Activated naive CD4-positive, alpha-beta T cell (primary cell): Measurements from ENCODE around the gene OR6K6.

Experiments used
- DNase-seq, 4 experiments: peaks; one replicate each; lab custom pipeline; 2025; lab: John Stamatoyannopoulos, UW

Gene OR6K6

DNA sequence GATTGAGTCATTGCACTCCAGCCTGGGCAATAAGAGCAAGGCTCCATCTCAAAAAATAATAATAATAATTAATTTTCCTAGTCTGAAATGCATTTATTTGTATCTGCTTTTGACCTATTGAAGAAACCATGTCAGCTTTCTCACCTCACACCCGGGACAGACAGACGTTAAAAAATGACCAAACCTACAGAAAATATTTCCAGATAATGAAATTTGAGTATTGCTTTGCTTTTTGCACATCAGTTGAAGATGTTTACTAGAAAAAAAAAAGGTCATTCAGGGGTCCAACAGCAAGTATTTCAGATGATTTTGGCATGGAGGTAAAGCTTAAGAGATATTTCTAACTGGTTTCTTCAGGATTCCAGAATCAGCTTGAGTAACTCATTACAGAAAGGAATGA lies at the start of gene OR6K6:
TSS of gene OR6K6 (plus strand) at position 301 of the 400 bp plus-strand sequence. CDS start 168 bp downstream, outside the sequence.
- no peak for DNase-seq

GRCh38 chr1:158706096-158706495 lies 48.4 kb upstream of the OR6K6 start:
- DNase-seq: no peak

DNA sequence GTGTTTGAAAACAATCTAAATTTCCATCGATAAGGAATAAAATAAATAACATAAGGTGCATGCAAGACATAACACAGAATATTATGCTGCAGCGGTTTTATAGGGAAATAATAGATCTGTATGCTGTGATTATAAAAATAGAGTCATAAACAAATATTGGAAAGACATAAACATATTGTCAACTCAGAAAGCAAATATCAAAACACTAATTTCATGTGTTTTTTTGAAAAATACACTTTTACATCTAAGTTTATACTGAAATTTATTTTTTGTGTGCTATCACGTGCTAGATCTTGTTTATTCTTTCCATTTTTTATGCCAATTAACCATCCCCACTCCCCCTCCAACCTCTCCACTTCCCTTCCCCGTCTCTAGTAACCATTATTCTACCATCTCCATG lies 43.4 kb upstream of the OR6K6 start:
- no peak for DNase-seq

DNA sequence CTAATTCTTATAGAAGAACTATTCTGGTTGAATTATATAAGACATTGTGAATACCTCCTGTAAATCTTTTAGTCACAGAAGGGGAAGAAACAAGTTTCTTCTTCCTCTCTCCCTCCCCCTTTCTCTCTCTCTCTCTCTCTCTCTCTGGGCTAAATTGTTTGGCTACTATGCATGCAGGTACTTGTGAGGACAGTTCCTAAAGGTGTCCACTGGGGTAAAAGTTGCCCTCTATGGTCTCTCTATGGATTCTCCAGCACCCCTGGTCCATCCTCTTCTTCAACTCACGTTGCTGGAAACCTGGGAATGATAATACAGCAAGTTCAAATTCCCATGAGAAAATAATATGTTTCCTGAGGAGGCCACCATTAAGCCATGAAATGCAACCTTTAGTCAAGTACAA lies 39.8 kb upstream of the OR6K6 start:
- DNase-seq: no peak

- no peak for DNase-seq
These were observed 38.2 kb upstream of the OR6K6 start for GRCh38 chr1:158716335-158716734.

- DNase-seq: no peak
These were observed 37.2 kb upstream of the OR6K6 start for GRCh38 chr1:158717344-158717743.

DNA sequence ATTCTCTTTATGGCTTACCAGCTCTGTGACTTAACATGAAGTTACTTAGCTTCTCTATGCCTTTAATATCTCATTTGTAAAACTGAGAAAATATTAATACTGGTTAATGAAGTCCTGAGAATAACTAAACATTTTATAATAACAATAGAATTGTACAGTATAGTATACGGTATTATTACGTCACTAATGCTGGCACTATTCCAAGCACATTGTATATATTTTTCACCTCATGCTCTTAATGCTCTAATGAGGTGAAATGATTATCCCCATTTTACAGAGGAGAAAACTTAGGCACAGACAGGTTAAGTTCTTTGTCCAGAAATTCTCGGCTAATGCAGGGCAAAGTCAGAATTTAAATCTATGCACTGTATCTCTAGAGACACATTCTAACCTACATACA lies 34.9 kb upstream of the OR6K6 start:
- DNase-seq: no peak

DNA sequence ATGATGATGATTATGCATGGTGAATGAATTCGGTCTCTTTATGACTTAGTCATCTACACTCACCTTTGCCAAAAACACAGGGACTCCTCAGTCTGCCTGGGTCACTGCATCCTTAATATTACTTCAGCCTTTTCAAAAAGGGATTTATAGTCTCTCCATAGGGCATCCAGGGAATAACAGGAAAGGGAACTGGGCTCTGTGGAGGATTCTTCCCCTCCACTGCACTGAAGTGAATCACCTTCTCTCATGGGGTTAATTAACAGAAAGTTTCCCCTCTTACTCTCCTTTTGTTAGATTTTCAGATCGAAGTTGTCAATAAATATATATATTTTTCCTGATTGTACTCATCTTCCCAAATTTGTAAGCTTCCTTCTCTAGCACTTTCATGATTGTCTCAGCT lies 33.9 kb upstream of the OR6K6 start, which contains the start of gene OR6K3:
TSS of gene OR6K3 (minus strand) at position 101 of the 400 bp plus-strand sequence. CDS start 2,605 bp downstream, outside the sequence.
- no peak for DNase-seq

GRCh38 chr1:158724442-158724841 lies 30.1 kb upstream of the OR6K6 start:
- DNase-seq: no peak

GRCh38 chr1:158728510-158729225 lies 25.9 kb upstream of the OR6K6 start:
- DNase-seq: no peak

DNA sequence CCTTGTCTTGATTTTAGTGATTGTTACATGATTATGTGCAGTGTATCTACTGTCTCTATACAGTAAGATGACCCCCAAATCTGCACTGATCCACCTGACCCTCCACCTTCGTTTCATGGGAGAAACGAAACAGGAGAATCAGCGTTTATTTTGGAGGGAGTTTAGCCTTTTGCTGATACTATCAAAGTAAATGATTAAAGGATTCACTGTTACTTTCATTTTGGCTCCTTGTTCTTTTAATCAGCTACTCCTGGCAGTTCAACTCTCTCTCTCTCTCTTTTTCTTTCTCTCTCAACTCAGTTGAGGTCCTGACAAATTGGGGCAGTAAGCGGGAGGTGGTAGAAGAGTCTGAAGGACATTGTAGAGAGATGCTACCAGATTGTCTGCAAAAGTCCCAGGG lies 24.1 kb upstream of the OR6K6 start:
- DNase-seq: no peak

- no peak for DNase-seq
These were observed 22.8 kb upstream of the OR6K6 start for GRCh38 chr1:158731707-158732106.

DNA sequence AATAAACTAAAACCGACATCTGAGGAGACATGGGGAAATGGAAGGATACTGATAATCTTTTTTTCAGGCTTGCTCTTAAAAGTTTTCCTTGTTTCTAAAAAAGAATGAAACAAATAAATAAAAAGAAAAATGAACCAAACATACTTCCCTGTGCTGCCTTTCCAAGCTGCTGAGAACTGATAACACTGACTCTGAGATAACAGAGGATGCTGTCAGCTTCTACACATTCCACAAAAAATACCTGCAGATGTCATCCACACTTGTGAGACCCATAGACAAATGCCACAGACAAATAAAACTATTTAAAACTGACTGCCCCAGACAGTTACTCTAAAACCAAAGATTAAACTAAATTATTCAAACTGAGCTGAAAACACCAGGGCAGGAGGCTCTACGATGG lies 22.0 kb upstream of the OR6K6 start:
- no peak for DNase-seq

GRCh38 chr1:158735848-158736247 lies 18.7 kb upstream of the OR6K6 start:
- no peak for DNase-seq

DNA sequence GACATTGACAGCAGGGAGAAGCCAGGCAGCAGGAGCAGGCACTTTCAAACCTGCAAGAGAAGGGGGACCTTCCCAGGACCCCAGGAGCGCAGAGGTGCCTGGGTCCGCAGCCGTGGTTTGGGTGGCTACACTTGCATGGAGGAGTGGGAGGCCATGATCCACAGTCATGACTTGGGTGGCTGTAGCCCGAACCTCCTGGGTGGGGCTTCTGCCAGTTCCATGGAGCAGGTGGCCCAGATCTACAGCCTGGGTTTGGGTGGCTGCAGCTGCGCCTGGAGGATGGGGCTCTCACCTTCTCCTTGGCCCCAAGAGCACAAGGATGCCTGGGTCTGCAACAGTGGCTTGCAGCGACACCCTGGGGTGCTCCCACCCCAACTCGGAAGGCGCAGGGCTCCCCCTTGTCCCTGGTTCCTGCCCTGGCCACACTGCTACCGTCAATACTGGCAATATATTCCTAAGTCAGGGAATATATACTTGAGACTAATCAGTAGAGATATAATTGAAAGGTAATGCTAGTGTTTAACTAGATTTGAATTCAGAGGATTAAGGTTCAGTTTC lies 2.3 kb upstream of the OR6K6 start:
- DNase-seq: no peak

DNA sequence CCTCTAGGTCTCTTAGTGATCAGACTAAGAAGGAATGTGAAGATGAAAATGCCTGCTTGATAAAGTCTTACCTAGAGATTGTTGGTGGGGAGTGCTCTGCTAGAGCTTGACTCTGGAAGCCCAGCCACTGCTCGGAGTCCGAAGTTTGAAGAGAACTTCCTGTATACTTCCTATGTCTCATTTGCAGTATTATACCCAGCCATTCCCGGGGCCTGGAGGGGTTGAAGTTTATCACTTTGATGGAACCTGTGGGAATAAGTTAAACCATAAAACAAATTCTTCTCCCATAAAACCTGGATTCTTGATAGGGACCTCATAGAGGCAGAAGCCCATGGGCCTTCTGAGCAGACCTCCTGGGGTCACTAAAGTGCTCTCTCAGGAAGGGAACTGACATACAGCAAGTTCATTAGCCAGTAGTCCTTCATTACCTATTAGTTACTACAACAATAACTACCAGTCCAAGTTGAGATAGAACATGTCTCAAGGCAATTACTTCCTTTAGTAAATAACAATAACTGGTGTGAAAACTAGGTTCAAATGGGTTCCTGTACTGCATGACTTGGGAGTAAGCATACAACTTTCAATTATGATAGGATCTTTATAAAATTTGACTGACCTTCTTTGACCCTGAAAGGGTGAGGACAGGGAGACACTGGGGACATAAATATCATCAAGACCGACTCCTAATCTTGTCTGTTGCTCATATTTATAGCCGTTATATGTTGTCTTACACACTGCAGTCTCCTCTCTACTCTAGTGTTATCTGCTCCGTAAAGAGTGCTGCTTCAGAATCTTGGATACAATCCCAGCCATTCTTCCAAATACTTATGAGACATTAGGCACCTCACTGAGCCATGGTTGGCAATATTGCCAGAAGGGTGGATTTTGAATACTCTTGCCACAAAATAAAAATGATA lies 17.7 kb downstream of the OR6K6 start, which contains the start of gene OR6N1:
TSS of gene OR6N1 (minus strand) at position 246 of the 917 bp plus-strand sequence. CDS start 5,513 bp downstream, outside the sequence.
- DNase-seq: no peak

DNA sequence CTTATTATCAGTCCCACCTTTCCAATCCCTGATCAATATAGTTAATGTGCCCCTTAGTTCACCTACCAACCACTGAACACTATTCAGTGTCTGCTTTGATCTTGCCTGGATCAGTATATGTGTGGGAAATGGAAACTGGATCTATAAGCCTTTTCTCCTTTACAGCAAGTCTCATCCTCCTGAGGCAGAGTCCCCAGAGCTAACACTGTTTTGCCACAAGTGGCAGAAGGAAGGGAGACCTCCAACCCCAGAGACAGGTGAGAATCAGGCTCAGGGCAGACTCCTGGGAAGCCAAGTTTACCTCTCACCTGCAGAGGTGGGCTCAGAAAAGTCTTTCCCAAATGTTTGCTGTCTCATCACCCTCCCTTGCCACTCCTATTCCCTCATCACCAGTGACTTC lies 26.6 kb downstream of the OR6K6 start, which contains the start of gene OR6N2:
TSS of gene OR6N2 (minus strand) at position 101 of the 400 bp plus-strand sequence. CDS start 3,569 bp downstream, outside the sequence.
- no peak for DNase-seq

DNA sequence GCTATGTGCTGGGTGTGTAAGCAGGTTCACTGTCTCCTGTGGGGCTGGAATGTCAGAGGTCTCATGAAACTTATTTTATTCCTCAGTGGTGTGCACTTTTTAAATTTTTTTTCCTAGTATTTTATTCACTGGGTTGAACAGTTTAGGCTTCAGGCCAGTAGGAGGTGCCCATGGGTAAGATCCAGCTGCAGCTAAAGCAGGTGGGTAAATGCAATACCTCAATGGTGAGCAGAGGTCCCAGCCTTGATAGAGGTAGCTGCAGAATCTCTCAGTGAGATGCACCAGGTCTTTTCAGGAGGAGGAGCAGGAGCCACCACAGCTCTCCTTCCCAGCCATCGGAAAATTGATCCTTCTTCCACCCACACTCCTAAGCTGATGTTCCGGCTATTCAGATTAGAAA lies 39.1 kb downstream of the OR6K6 start:
- no peak for DNase-seq

- DNase-seq: no peak
These were observed 39.7 kb downstream of the OR6K6 start for GRCh38 chr1:158794247-158794646.

- DNase-seq: no peak
These were observed 44.0 kb downstream of the OR6K6 start for GRCh38 chr1:158798531-158798930.

DNA sequence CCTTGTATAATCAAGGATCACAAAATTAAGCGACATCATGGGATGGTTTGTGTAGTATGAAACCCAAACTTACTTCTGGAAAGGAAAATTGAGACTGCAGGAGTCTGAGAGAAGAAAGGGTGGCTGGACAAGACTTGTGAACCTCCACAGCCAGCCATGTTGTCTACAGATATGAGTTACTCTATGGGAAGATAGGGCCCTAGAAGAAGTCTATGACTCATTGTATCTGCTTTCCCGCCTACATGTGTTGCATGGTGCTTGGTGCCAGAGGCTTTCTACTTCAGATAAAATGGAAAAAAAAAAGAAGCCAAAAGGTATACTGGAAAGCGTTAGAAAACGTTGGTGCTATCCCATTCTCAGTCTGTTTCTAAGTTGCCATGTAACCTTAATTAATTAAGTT lies 45.2 kb downstream of the OR6K6 start:
- no peak for DNase-seq

GRCh38 chr1:158800526-158800925 lies 46.0 kb downstream of the OR6K6 start:
- no peak for DNase-seq
